ENCODE results near the gene SMIM23.

SMIM23 gene

GRCh38 chr5:171821286-171821685 is 35.7 kb downstream of the SMIM23 start:
- no peak for DNase-seq

- no peak for DNase-seq
Observed at GRCh38 chr5:171823269-171823668, 37.7 kb downstream of the SMIM23 start.

- no peak for DNase-seq
Observed at GRCh38 chr5:171825051-171825450, 39.4 kb downstream of the SMIM23 start.

GRCh38 chr5:171826132-171826531 is 40.5 kb downstream of the SMIM23 start:
- no peak for DNase-seq

- DNase-seq, result no peak
Observed at GRCh38 chr5:171827162-171827561, 41.5 kb downstream of the SMIM23 start.

- DNase-seq, result no peak
Observed at GRCh38 chr5:171830686-171831085, 45.1 kb downstream of the SMIM23 start.

- no peak for DNase-seq
Observed at GRCh38 chr5:171832775-171833174, 47.2 kb downstream of the SMIM23 start.

GRCh38 chr5:171834461-171834860 is 48.8 kb downstream of the SMIM23 start:
- no peak for DNase-seq

- DNase-seq, result no peak
Observed at GRCh38 chr5:171835066-171835465, 49.4 kb downstream of the SMIM23 start.

- DNase-seq, result no peak
Observed at GRCh38 chr5:171837522-171837921, 51.9 kb downstream of the SMIM23 start.

- no peak for DNase-seq
Observed at GRCh38 chr5:171838066-171838465, 52.4 kb downstream of the SMIM23 start.

- no peak for DNase-seq
Observed at GRCh38 chr5:171839112-171839511, 53.5 kb downstream of the SMIM23 start.

- no peak for DNase-seq
Observed at GRCh38 chr5:171840066-171840465, 54.4 kb downstream of the SMIM23 start.

Data from activated CD4-positive, alpha-beta T cell treated with anti-CD3 and anti-CD28 coated beads, Interleukin-2, amount 50 U/mL, for 16 hours (primary cell).